ENCODE results near the gene PGM3.
A peak's percentile ranks its signal among the peaks of the same experiment; 100 is the strongest.

Gene PGM3

GRCh38 chr6:83183082-83183828 is 9.8 kb downstream of the PGM3 start:
- DNase-seq (ENCODE audit: low spot score), result no peak

- DNase-seq (ENCODE audit: low spot score), result no peak
Measured at GRCh38 chr6:83182114-83182513, 11.0 kb downstream of the PGM3 start.

- no peak for DNase-seq (ENCODE audit: low spot score)
Measured at GRCh38 chr6:83180426-83180950, 12.6 kb downstream of the PGM3 start.

DNA sequence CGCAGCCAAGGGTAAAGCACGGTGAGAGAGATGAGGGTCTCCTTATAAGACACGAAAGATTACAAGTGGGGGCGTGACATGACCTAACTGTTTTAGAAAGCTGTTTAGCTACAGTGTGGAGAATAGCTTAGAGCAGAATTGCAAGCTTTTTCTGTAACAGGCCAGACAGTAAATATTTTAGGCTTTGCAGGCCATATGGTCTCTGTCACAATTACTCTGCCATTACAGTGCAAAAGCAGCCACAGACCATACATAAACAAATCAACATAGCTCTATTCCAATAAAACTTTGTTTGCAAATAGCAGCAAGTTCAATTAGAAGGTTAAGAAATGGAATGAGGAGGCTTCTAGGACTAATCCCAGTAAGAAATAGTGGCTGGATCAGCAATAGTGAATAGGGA is 16.8 kb downstream of the PGM3 start:
- DNase-seq (ENCODE audit: low spot score), result no peak

- DNase-seq (ENCODE audit: low spot score), result no peak
Measured at GRCh38 chr6:83169511-83169910, 23.6 kb downstream of the PGM3 start.

GRCh38 chr6:83169106-83169505 is 24.0 kb downstream of the PGM3 start:
- peak; percentile 26 for DNase-seq (ENCODE audit: low spot score)

GRCh38 chr6:83168556-83168955 is 24.5 kb downstream of the PGM3 start:
- no peak for DNase-seq (ENCODE audit: low spot score)

GRCh38 chr6:83167726-83168278 is 25.3 kb downstream of the PGM3 start:
- no peak for DNase-seq (ENCODE audit: low spot score)

DNA sequence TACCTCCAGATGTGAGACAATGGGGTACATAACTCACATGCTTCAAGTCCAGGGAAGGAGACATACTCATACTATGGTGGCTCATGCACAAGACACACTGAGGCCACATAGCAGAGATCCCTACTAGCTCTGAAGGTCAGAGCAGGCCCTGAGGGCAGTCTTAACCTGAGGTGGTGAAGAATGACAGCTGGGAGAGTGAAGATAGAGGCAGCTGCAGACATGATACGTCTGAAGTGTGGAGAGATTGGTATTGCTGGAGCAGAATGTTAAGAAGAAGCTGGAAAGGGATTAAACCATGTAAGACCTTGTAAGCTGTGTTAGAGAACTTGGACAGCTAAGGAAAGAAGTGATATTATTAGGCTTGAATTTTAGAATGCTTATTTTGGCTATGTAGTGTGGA is 32.9 kb downstream of the PGM3 start:
- no peak for DNase-seq (ENCODE audit: low spot score)

DNA sequence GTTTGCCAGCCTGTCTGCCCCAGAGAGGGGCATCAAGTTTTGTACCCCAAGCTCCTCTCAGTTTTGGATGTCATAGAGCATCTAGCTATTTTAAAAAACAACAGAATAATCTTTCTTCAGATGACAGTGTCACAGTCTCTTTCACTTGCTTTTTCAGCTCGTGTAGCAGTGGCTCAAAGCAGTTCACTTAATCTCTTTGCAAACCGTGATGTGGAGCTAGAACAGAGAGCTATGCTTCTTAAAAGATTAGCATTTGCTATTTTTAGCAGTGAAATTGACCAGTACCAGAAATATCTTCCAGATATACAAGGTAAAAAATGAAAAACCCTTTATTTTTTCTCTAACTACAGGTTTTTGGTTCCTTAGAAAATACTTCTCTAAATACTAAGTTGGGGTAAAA is 37.3 kb downstream of the PGM3 start:
- no peak for DNase-seq (ENCODE audit: low spot score)

GRCh38 chr6:83153883-83154521 is 39.1 kb downstream of the PGM3 start:
- no peak for DNase-seq (ENCODE audit: low spot score)

DNA sequence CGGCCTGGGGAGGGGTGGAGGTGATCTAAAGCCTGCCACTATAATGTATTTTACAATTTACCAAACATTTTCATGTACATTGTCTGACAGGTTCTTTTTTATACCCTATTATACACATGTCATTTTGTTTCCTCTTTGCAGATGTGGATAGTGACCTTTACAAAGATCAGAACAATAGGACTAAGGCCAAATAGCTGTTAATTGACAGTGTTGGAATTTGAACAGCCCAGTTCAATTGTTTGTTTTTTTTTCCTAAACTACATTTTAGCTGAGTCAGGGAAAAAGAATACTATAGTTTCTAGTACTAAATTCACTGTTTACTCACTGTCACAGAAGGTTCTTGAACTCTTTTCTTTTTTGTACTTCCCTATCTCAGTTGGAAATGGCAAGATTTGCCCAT is 40.2 kb downstream of the PGM3 start:
- no peak for DNase-seq (ENCODE audit: low spot score)

DNA sequence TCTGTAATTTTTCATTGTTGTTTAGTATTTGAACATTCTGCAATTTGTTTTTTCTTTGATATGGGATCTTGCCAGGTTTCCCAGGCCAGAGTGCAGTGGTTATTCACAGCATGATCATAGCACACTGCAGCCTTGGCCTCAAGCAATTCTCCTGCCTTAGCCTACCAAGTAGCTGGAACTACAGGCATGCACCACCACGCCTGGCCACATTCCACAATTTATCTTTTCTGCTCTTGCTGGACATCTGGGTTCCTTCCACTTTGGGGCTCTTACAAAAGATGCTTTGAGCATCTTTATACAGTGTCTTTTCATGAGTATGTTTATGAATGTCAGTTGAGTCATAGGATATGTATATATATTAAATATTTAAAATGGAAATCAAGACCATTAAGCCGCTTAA is 42.0 kb downstream of the PGM3 start:
- no peak for DNase-seq (ENCODE audit: low spot score)

DNA sequence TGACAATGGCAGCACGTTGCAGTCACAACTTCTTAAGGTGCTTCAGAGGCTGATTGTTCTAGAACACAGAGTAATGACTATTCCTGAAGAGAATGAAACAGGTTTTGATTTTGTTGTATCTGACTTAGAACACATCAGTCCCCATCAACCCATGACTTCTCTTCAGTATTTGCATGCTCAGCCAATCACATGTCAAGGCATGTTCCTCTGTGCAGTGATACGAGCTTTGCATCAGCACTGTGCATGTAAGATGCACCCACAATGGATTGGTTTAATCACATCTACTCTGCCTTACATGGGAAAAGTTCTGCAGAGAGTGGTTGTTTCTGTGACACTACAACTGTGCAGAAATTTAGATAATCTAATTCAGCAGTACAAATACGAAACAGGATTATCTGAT is 54.3 kb downstream of the PGM3 start:
- DNase-seq (ENCODE audit: low spot score), result peak; percentile 9

DNA sequence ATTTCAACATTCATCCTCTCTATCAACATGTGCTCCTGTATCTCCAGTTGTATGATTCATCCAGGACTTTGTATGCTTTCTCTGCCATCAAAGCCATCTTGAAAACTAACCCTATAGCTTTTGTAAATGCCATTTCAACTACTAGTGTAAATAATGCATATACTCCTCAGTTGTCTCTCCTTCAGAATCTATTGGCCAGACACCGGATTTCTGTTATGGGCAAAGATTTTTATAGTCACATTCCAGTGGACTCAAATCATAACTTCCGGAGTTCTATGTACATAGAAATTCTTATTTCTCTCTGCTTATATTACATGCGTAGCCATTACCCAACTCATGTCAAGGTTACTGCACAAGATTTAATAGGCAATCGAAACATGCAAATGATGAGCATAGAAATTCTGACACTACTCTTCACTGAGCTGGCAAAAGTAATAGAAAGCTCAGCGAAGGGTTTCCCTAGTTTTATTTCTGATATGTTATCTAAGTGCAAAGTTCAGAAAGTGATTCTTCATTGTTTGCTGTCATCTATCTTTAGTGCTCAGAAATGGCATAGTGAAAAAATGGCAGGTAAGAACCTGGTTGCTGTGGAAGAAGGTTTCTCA is 54.8 kb downstream of the PGM3 start:
- no peak for DNase-seq (ENCODE audit: low spot score)

GRCh38 chr6:83132121-83132520 is 60.9 kb downstream of the PGM3 start:
- DNase-seq (ENCODE audit: low spot score), result no peak

- DNase-seq (ENCODE audit: low spot score), result no peak
Measured at GRCh38 chr6:83127976-83128375, 65.1 kb downstream of the PGM3 start.

- no peak for DNase-seq (ENCODE audit: low spot score)
Measured at GRCh38 chr6:83127258-83127657, 65.8 kb downstream of the PGM3 start.

DNA sequence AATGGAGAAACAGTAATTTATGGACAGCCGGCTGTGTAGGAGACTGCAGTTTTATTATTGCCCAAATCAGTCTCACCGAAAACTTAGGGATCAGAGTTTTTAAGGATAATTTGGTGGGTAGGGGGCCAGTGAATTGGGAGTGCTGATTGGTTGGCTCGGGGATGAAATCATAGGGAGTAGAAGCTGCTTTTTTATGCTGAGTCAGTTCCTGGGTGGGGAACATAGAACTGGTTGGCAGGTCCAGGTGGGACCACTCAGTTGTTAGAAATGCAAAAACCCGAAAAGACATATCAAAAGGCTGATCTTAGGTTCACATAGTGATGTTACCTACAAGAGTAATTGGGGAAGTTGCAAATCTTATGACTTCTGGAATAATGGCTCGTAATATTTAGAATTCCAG is 66.3 kb downstream of the PGM3 start:
- no peak for DNase-seq (ENCODE audit: low spot score)

DNA sequence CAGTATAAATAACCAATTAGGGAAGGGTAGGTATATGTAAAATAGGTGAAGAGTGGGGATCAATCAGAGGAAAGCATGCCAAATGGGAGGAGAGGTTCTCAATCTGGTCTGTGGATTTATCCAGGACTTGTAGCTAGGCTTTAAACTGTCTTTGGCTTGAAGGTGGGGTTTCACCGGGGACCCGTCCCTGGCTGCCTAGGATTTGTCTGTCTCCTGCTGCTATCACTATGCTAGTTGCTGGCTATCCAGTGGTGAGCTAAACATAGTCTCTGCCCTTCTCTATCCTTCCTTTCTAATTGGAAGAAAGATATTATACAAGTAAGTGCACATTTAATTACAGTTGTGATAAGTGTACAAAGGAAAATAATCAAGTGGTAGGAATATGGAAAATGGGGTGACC is 66.8 kb downstream of the PGM3 start:
- DNase-seq (ENCODE audit: low spot score), result no peak

GRCh38 chr6:83125425-83125824 is 67.6 kb downstream of the PGM3 start:
- DNase-seq (ENCODE audit: low spot score), result no peak

GRCh38 chr6:83124553-83124952 is 68.5 kb downstream of the PGM3 start:
- DNase-seq (ENCODE audit: low spot score), result no peak

Measured in SK-N-DZ (cell line).